WTC11 (cell line): Measurements from ENCODE around the gene TRAPPC14. TPM values are rescaled to one million over a fixed set of nuclear protein-coding genes. Genes with fewer than 3 reads are reported as not detected.
A peak's percentile ranks its signal among the peaks of the same experiment; 100 is the strongest.

Source experiments
- AR ChIP-seq: fragments of 250-450 bp; sonication (Bioruptor Pico); IDR thresholded peaks from 2 replicates; pipeline ENCODE4 v1.9.0; 2021; ENCODE audit warnings: mild to moderate bottlenecking
- ATF2 ChIP-seq: sonication (generic); formaldehyde crosslinking; IDR thresholded peaks from 2 replicates; pipeline ENCODE4 v1.8.1; 2022; ENCODE audit warnings: low read depth, missing genetic modification reagents, borderline replicate concordance
- ATF6 ChIP-seq: sonication (generic); formaldehyde crosslinking; IDR thresholded peaks from 2 replicates; pipeline ENCODE4 v1.8.1; 2023; ENCODE audit warnings: mild to moderate bottlenecking, missing genetic modification reagents
- ELF4 ChIP-seq: sonication (generic); formaldehyde crosslinking; IDR thresholded peaks from 2 replicates; pipeline ENCODE4 v1.8.1; 2022; ENCODE audit warnings: low read depth, mild to moderate bottlenecking, moderate library complexity, missing genetic modification reagents
- ESRRA ChIP-seq: sonication (generic); formaldehyde crosslinking; IDR thresholded peaks from 2 replicates; pipeline ENCODE4 v1.8.1; 2022; ENCODE audit warnings: mild to moderate bottlenecking, missing genetic modification reagents, borderline replicate concordance
- IRF2 ChIP-seq: sonication (generic); formaldehyde crosslinking; IDR thresholded peaks from 2 replicates; pipeline ENCODE4 v1.8.0; 2022; ENCODE audit warnings: low read depth, missing genetic modification reagents, borderline replicate concordance
- JAZF1 ChIP-seq: fragments of 250-450 bp; sonication (Bioruptor Pico); IDR thresholded peaks from 2 replicates; pipeline ENCODE4 v1.9.0; 2021; ENCODE audit warnings: moderate library complexity, mild to moderate bottlenecking, inconsistent platforms
- KAT7 ChIP-seq: sonication (generic); formaldehyde crosslinking; IDR thresholded peaks from 2 replicates; pipeline ENCODE4 v1.8.1; 2023; ENCODE audit warnings: missing genetic modification reagents, mild to moderate bottlenecking, borderline replicate concordance
- MLX ChIP-seq: sonication (generic); formaldehyde crosslinking; IDR thresholded peaks from 2 replicates; pipeline ENCODE4 v1.8.1; 2023; ENCODE audit warnings: mild to moderate bottlenecking, missing genetic modification reagents, moderate library complexity
- MYBL2 ChIP-seq: sonication (generic); formaldehyde crosslinking; IDR thresholded peaks from 2 replicates; pipeline ENCODE4 v1.8.1; 2023; ENCODE audit warnings: mild to moderate bottlenecking, moderate library complexity, missing genetic modification reagents
- NFATC4 ChIP-seq: fragments of 250-450 bp; sonication (Bioruptor Pico); IDR thresholded peaks from 2 replicates; pipeline ENCODE4 v1.9.0; 2021; ENCODE audit warnings: mild to moderate bottlenecking
- NFE2L1 ChIP-seq: sonication (generic); formaldehyde crosslinking; IDR thresholded peaks from 2 replicates; pipeline ENCODE4 v1.8.1; 2023; ENCODE audit warnings: missing genetic modification reagents
- NR2C2 ChIP-seq: sonication (generic); formaldehyde crosslinking; IDR thresholded peaks from 2 replicates; pipeline ENCODE4 v1.8.0; 2022; ENCODE audit warnings: mild to moderate bottlenecking, missing genetic modification reagents
- OVOL2 ChIP-seq: fragments of 250-450 bp; sonication (Bioruptor Pico); IDR thresholded peaks from 2 replicates; pipeline ENCODE4 v1.9.0; 2021; ENCODE audit warnings: mild to moderate bottlenecking, borderline replicate concordance
- PRDM15 ChIP-seq: sonication (generic); formaldehyde crosslinking; IDR thresholded peaks from 2 replicates; pipeline ENCODE4 v1.8.0; 2022; ENCODE audit warnings: missing genetic modification reagents
- RELA ChIP-seq: sonication (generic); formaldehyde crosslinking; IDR thresholded peaks from 2 replicates; pipeline ENCODE4 v1.8.1; 2022; ENCODE audit warnings: missing genetic modification reagents, mild to moderate bottlenecking, borderline replicate concordance
- SOX15 ChIP-seq: fragments of 250-450 bp; sonication (Bioruptor Pico); IDR thresholded peaks from 2 replicates; pipeline ENCODE4 v1.9.0; 2021; ENCODE audit warnings: mild to moderate bottlenecking
- TCF7 ChIP-seq: sonication (generic); formaldehyde crosslinking; IDR thresholded peaks from 2 replicates; pipeline ENCODE4 v1.8.0; 2022; ENCODE audit warnings: mild to moderate bottlenecking, low read depth, missing genetic modification reagents, moderate library complexity
- TEAD1 ChIP-seq: sonication (generic); formaldehyde crosslinking; IDR thresholded peaks from 2 replicates; pipeline ENCODE4 v1.8.0; 2022; ENCODE audit warnings: mild to moderate bottlenecking, missing genetic modification reagents
- USF1 ChIP-seq: sonication (generic); formaldehyde crosslinking; IDR thresholded peaks from 2 replicates; pipeline ENCODE4 v1.8.0; 2022; ENCODE audit warnings: mild to moderate bottlenecking, missing genetic modification reagents
- ZNF138 ChIP-seq: sonication (generic); formaldehyde crosslinking; conservative IDR thresholded peaks from 2 replicates; pipeline ENCODE4 v1.8.1; 2022; ENCODE audit warnings: mild to moderate bottlenecking, moderate library complexity, missing genetic modification reagents
- ZNF263 ChIP-seq: sonication (generic); formaldehyde crosslinking; IDR thresholded peaks from 2 replicates; pipeline ENCODE4 v1.8.1; 2022; ENCODE audit warnings: low read depth, mild to moderate bottlenecking, moderate library complexity, missing genetic modification reagents
- ZNF281 ChIP-seq: sonication (generic); formaldehyde crosslinking; IDR thresholded peaks from 2 replicates; pipeline ENCODE4 v1.8.0; 2023; ENCODE audit warnings: mild to moderate bottlenecking, missing genetic modification reagents
- ZNF416 ChIP-seq: fragments of 250-450 bp; sonication (Bioruptor Pico); IDR thresholded peaks from 2 replicates; pipeline ENCODE4 v1.9.0; 2021; ENCODE audit warnings: mild to moderate bottlenecking, inconsistent platforms
- ZNF671 ChIP-seq: fragments of 250-450 bp; sonication (Bioruptor Pico); IDR thresholded peaks from 2 replicates; pipeline ENCODE4 v1.8.0; 2021; ENCODE audit warnings: mild to moderate bottlenecking
- total RNA-seq: library from RNA; stranded (reverse); gene quantifications from 3 replicates; pipeline ENCODE4 v1.2.3, GENCODE V29; 2021

The TRAPPC14 gene
- total RNA-seq, 1 experiment from 2014 or later = 28.0 TPM

- TF ChIP-seq AR = no peak
- no peak for TF ChIP-seq SOX15 (CRISPR knock-in tag)
- TF ChIP-seq ZNF671 (CRISPR knock-in tag) = no peak
- TF ChIP-seq NFE2L1 (CRISPR knock-in tag) = no peak
- no peak for TF ChIP-seq ZNF138
- TF ChIP-seq PRDM15 = no peak
- TF ChIP-seq USF1 (CRISPR knock-in tag) = peak; percentile 36; the same call in 1 of the 2 replicates
- no peak; the same call in 1 of the 2 replicates for TF ChIP-seq RELA
- 0 out of 2 replicates have a peak, but pooled peaks have one; percentile 42 for TF ChIP-seq MYBL2 (CRISPR knock-in tag)
- TF ChIP-seq ATF6 (CRISPR knock-in tag) = no peak
- TF ChIP-seq ESRRA = no peak
- no peak for TF ChIP-seq TCF7 (CRISPR knock-in tag)
- TF ChIP-seq ZNF263 = no peak
- no peak for TF ChIP-seq ELF4 (CRISPR knock-in tag)
- no peak for TF ChIP-seq IRF2
- TF ChIP-seq NFATC4 (CRISPR knock-in tag) = no peak
- TF ChIP-seq KAT7 (CRISPR knock-in tag) = no peak
- no peak for TF ChIP-seq ZNF281 (CRISPR knock-in tag)
- TF ChIP-seq MLX (CRISPR knock-in tag) = 0 out of 2 replicates have a peak, but pooled peaks have one; percentile 28
- no peak for TF ChIP-seq NR2C2
- TF ChIP-seq ZNF416 = no peak
- TF ChIP-seq OVOL2 = no peak
- no peak for TF ChIP-seq JAZF1 (CRISPR knock-in tag)
- peak; percentile 80; the same call in 1 of the 2 replicates for TF ChIP-seq TEAD1 (CRISPR knock-in tag)
- TF ChIP-seq ATF2 = no peak
These were observed at the start of gene TRAPPC14 (continued) for GRCh38 chr7:100158229-100159098.
